ENCODE measurements around the gene DLGAP4.

DLGAP4 gene

GRCh38 chr20:36343641-36344040 is 37.5 kb downstream of the DLGAP4 start:
- no peak overlapping the region for H3K4me3 ChIP-seq (ENCODE audit: low read depth, low read length)
- TF ChIP-seq, protein P1, sequence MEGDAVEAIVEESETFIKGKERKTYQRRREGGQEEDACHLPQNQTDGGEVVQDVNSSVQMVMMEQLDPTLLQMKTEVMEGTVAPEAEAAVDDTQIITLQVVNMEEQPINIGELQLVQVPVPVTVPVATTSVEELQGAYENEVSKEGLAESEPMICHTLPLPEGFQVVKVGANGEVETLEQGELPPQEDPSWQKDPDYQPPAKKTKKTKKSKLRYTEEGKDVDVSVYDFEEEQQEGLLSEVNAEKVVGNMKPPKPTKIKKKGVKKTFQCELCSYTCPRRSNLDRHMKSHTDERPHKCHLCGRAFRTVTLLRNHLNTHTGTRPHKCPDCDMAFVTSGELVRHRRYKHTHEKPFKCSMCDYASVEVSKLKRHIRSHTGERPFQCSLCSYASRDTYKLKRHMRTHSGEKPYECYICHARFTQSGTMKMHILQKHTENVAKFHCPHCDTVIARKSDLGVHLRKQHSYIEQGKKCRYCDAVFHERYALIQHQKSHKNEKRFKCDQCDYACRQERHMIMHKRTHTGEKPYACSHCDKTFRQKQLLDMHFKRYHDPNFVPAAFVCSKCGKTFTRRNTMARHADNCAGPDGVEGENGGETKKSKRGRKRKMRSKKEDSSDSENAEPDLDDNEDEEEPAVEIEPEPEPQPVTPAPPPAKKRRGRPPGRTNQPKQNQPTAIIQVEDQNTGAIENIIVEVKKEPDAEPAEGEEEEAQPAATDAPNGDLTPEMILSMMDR (IDR thresholded peaks at IDR 0.05; ENCODE audit: low read depth, low read length): no peak

GRCh38 chr20:36344517-36345132 is 38.5 kb downstream of the DLGAP4 start:
- H3K4me3 ChIP-seq (ENCODE audit: low read depth, low read length): no peak overlapping the region
- TF ChIP-seq, protein P1 (IDR thresholded peaks at IDR 0.05; ENCODE audit: low read depth, low read length): no peak

- no peak overlapping the region for H3K4me3 ChIP-seq (ENCODE audit: low read depth, low read length)
- TF ChIP-seq, protein P1 (IDR thresholded peaks at IDR 0.05; ENCODE audit: low read depth, low read length): no peak
Observed at GRCh38 chr20:36346256-36346655, 40.1 kb downstream of the DLGAP4 start.

DNA sequence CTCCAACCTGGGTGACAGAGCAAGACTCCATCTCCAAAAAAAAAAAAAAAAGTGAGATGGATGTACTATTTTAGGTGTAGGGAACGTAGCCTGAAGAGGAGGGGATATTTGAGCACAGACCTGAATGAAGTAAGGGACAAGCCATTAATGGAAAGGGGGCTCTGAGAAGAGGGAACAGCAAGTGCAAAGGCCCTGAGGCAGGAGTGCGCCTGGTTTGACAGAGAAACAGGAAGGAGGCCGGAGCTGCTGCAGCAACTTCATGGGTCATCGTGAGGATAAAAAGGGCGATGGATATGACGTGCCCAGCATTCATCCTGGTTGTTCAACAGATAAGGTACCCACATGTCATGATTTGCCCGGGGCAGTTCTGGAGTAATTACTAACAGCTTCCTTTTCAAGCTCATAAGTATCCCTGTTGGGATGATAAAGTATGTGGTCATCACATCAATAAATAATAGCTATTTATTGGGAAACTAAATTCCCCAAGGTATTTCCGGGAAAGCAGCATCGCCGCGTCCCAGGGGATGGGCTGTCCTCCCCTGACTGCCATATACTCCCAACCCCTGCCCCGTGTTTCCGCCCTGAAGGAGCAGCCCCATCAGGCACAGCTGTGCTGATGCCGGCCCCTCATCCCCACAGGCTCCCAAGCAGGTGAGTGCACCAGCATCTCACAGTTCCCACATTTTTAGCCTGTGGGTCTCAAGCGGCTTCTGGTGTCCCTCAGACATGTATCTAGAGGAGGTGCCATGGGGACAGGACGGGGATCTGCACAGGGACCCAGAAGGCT is 43.4 kb downstream of the DLGAP4 start:
- no peak overlapping the region for H3K4me3 ChIP-seq (ENCODE audit: low read depth, low read length)
- TF ChIP-seq, protein P1 (IDR thresholded peaks at IDR 0.05; ENCODE audit: low read depth, low read length): no peak

- H3K4me3 ChIP-seq (ENCODE audit: low read depth, low read length): no peak overlapping the region
- TF ChIP-seq, protein P1 (IDR thresholded peaks at IDR 0.05; ENCODE audit: low read depth, low read length): no peak
Observed at GRCh38 chr20:36350439-36350838, 44.3 kb downstream of the DLGAP4 start.

DNA sequence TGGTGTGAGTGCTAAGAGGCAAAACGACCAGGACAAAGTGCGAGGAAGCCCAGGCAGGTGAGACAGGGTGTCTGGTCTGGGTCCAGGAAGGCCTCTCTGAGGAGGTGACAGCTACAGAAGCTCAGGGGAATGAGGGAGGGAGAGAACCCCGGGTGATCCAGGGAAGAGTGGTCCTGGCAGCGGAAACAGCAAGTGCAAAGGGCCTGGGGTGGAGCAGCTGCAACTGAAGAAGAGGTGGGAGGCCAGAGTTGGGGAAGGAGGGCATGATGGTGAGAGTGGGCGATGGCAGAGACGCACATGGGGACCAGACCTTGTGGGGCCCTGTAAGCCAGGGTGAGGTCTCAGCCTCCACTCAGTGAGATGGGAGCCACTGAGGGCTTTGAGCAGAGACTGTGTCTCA is 45.8 kb downstream of the DLGAP4 start:
- H3K4me3 ChIP-seq (ENCODE audit: low read depth, low read length): no peak overlapping the region
- TF ChIP-seq, protein P1 (IDR thresholded peaks at IDR 0.05; ENCODE audit: low read depth, low read length): no peak

DNA sequence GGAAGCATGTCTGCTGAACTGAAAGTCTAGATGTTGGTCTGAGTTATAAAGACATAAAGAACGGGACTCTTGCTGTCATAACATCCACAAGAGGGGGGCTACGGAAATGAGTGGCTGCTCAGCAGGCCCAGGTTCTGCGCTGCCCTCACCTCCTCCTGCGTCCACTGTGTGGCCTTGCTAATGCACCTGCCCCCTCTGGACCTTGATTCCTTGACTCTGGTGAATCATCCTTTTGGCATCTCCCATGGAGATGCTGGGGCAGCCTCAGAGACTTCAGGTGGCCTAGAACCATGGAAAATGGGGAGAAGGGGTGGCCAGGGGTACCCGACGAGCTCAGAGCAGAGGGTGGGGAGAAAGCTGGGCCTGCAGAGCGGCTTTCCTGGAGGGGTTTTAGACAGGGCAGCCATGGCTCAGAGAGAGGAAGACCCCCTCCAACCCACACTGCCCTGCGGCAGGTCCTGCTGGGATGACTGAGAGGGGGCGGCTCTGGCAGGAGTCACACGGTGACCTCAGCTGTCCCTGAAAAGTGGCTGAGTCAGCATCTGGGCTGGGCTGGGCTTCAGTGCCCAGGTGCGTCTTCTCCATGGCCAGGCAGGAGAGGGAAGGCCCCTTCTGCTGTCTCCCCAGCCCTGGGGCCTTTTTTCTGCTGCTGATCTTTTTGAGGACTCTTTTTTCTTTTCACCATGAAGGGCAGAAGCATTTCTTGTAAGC is 46.9 kb downstream of the DLGAP4 start:
- H3K4me3 ChIP-seq (ENCODE audit: low read depth, low read length): no peak overlapping the region
- TF ChIP-seq, protein P1 (IDR thresholded peaks at IDR 0.05; ENCODE audit: low read depth, low read length): no peak

Measured in WI38 (cell line).